ENCODE data around the gene FRMD5.

The FRMD5 gene

DNA sequence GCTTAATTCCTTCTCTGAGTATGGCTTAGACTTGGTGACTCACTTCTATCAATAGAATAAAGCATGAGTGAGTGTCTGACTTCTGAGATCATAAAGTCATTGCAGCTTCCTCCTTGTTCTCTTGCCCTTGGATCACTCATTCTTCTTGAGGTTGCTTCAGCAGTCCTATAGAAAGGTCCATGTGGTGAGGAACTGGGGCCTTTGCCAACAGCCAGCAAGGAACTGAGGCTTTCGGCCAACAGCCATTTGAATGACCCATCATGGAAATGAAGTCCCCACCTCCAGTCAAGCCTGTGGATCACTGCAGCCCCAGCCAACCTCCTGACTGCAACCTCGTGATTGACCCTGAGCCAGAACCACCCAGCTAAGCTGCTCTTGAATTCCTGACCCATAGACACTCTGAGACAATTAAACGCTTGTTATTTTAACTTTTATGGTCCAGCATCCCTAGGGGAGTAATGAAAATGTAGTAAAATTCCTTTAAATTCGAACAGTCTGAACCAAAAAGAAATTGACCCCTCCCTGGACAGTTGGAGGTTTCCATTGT lies 283.8 kb downstream of the FRMD5 start:
- Histone ChIP-seq H3K79me2 (ENCODE audit: low read length) (no peaks in the 10 kb centered on the region), H3K4me3 (ENCODE audit: low read length) (no peak overlapping the region), H4K20me1 (ENCODE audit: insufficient read depth, low read length) (no peaks in the 10 kb centered on the region), H3K9me3 (replicated peaks; ENCODE audit: insufficient read depth, low read length) (no peaks in the 10 kb centered on the region), H3K9me2 (replicated peaks; ENCODE audit: insufficient read depth, low read length) (no peaks in the 10 kb centered on the region), H3F3A (ENCODE audit: insufficient read depth, low read length) (no peaks in the 10 kb centered on the region), H3K4me2 (ENCODE audit: low read depth, low read length) (no peak overlapping the region), H3K9ac (ENCODE audit: low read length) (no peak overlapping the region), H3K4me1 (ENCODE audit: low read length) (no peaks in the 10 kb centered on the region), H3K27ac (ENCODE audit: low read length) (no peak overlapping the region), H3K27me3 (replicated peaks; ENCODE audit: insufficient read depth, low read length) (no peaks in the 10 kb centered on the region), H2AFZ (ENCODE audit: low read length) (no peak overlapping the region), H3K36me3 (replicated peaks; ENCODE audit: insufficient read depth, low read length) (no peaks in the 10 kb centered on the region)
- TF ChIP-seq EZH2phosphoT487 (IDR thresholded peaks at IDR 0.05; ENCODE audit: low read length) (no peak), EZH2 (optimal IDR thresholded peaks at IDR 0.05; ENCODE audit: low read depth, low read length) (no peak)
- TF ChIP-seq, protein P1, sequence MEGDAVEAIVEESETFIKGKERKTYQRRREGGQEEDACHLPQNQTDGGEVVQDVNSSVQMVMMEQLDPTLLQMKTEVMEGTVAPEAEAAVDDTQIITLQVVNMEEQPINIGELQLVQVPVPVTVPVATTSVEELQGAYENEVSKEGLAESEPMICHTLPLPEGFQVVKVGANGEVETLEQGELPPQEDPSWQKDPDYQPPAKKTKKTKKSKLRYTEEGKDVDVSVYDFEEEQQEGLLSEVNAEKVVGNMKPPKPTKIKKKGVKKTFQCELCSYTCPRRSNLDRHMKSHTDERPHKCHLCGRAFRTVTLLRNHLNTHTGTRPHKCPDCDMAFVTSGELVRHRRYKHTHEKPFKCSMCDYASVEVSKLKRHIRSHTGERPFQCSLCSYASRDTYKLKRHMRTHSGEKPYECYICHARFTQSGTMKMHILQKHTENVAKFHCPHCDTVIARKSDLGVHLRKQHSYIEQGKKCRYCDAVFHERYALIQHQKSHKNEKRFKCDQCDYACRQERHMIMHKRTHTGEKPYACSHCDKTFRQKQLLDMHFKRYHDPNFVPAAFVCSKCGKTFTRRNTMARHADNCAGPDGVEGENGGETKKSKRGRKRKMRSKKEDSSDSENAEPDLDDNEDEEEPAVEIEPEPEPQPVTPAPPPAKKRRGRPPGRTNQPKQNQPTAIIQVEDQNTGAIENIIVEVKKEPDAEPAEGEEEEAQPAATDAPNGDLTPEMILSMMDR (IDR thresholded peaks at IDR 0.05; ENCODE audit: low read length) = no peak
- DNase-seq = no peak

DNA sequence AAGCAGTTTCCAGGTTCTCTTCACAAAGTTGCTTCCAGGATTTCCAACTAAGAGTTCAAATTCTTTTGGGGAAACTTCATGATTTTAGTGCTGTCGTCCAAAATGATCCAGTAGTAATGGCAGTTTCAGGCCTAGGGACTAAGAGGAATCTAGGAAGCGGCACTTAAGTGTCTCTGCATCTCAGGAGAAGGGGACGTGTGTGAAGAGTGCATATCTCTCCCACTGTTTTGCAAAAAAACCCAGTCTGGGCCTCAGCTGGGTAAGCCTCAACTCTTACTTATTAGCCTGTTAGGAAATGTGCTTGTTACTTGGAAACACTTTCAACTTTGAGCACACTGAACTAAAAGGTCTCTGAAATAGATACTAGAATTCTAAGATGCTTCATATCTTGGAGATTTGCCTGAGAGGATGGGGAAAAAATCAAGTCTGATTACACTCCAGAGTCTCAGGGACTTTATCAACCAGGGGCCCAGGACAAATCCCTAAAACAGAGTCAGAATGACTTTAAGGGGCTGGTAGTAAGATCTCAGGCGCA lies 286.5 kb downstream of the FRMD5 start:
- Histone ChIP-seq H3K27ac (ENCODE audit: low read length) (no peak overlapping the region), H2AFZ (ENCODE audit: low read length) (no peak overlapping the region), H3K36me3 (replicated peaks; ENCODE audit: insufficient read depth, low read length) (no peaks in the 10 kb centered on the region), H3K4me1 (ENCODE audit: low read length) (no peaks in the 10 kb centered on the region), H3K9ac (ENCODE audit: low read length) (no peak overlapping the region), H3K9me3 (replicated peaks; ENCODE audit: insufficient read depth, low read length) (no peaks in the 10 kb centered on the region), H3F3A (ENCODE audit: insufficient read depth, low read length) (no peaks in the 10 kb centered on the region), H4K20me1 (ENCODE audit: insufficient read depth, low read length) (no peaks in the 10 kb centered on the region), H3K79me2 (ENCODE audit: low read length) (no peaks in the 10 kb centered on the region), H3K4me3 (ENCODE audit: low read length) (no peak overlapping the region), H3K9me2 (replicated peaks; ENCODE audit: insufficient read depth, low read length) (no peaks in the 10 kb centered on the region), H3K4me2 (ENCODE audit: low read depth, low read length) (no peak overlapping the region), H3K27me3 (replicated peaks; ENCODE audit: insufficient read depth, low read length) (no peaks in the 10 kb centered on the region)
- no peak for DNase-seq
- TF ChIP-seq, protein P1 (IDR thresholded peaks at IDR 0.05; ENCODE audit: low read length) = no peak
- TF ChIP-seq EZH2phosphoT487 (IDR thresholded peaks at IDR 0.05; ENCODE audit: low read length) (no peak), EZH2 (optimal IDR thresholded peaks at IDR 0.05; ENCODE audit: low read depth, low read length) (no peak)

DNA sequence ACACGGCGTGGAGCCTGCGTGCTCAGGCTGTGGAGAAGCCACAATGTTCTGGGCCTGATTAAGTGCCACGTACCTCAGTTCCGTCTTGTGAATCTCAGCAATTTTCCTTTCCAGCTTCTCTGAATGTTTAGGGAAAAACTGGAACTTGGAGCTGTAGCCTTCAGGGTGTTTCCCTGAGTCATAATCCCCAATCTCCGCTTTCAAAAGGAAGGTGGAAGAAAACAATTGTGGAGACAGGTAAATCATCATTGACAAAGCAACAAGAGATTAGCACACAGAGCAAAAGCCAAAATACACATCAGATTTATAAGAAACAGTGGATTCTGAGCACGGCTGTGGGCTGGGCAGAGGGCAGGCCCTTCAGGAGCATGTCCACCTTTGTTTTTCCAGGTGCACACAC lies 289.3 kb downstream of the FRMD5 start:
- no peak for TF ChIP-seq EZH2phosphoT487 (IDR thresholded peaks at IDR 0.05; ENCODE audit: low read length)
- TF ChIP-seq, protein P1 (IDR thresholded peaks at IDR 0.05; ENCODE audit: low read length) = no peak
- no peak for TF ChIP-seq EZH2 (optimal IDR thresholded peaks at IDR 0.05; ENCODE audit: low read depth, low read length)
- H2AFZ ChIP-seq (ENCODE audit: low read length) = no peak overlapping the region
- no peaks in the 10 kb centered on the region for H3K27me3 ChIP-seq (replicated peaks; ENCODE audit: insufficient read depth, low read length)
- no peaks in the 10 kb centered on the region for H4K20me1 ChIP-seq (ENCODE audit: insufficient read depth, low read length)
- no peaks in the 10 kb centered on the region for H3K36me3 ChIP-seq (replicated peaks; ENCODE audit: insufficient read depth, low read length)
- H3K4me2 ChIP-seq (ENCODE audit: low read depth, low read length) = no peak overlapping the region
- no peak overlapping the region for H3K4me3 ChIP-seq (ENCODE audit: low read length)
- H3K9me3 ChIP-seq (replicated peaks; ENCODE audit: insufficient read depth, low read length) = no peaks in the 10 kb centered on the region
- H3K9ac ChIP-seq (ENCODE audit: low read length) = no peak overlapping the region
- no peak for DNase-seq
- H3K27ac ChIP-seq (ENCODE audit: low read length) = no peak overlapping the region
- no peaks in the 10 kb centered on the region for H3K9me2 ChIP-seq (replicated peaks; ENCODE audit: insufficient read depth, low read length)
- H3F3A ChIP-seq (ENCODE audit: insufficient read depth, low read length) = no peaks in the 10 kb centered on the region
- no peaks in the 10 kb centered on the region for H3K79me2 ChIP-seq (ENCODE audit: low read length)
- H3K4me1 ChIP-seq (ENCODE audit: low read length) = no peaks in the 10 kb centered on the region

All from MM.1S (cell line).